GM08714 (cell line): ENCODE measurements around the gene KCNJ12.

Experiments used
- H3K4me3 ChIP-seq: fragments of 200-500 bp; sonication (Bioruptor generic); 2 replicates; pipeline ENCODE4 v1.5.1; 2014; ENCODE audit warnings: mild to moderate bottlenecking, low read length, inconsistent platforms
- ZNF274 ChIP-seq: IDR thresholded peaks from 2 replicates; pipeline ENCODE4 v1.6.1; 2012; ENCODE audit warnings: mild to moderate bottlenecking, low read depth, low read length

Gene KCNJ12

DNA sequence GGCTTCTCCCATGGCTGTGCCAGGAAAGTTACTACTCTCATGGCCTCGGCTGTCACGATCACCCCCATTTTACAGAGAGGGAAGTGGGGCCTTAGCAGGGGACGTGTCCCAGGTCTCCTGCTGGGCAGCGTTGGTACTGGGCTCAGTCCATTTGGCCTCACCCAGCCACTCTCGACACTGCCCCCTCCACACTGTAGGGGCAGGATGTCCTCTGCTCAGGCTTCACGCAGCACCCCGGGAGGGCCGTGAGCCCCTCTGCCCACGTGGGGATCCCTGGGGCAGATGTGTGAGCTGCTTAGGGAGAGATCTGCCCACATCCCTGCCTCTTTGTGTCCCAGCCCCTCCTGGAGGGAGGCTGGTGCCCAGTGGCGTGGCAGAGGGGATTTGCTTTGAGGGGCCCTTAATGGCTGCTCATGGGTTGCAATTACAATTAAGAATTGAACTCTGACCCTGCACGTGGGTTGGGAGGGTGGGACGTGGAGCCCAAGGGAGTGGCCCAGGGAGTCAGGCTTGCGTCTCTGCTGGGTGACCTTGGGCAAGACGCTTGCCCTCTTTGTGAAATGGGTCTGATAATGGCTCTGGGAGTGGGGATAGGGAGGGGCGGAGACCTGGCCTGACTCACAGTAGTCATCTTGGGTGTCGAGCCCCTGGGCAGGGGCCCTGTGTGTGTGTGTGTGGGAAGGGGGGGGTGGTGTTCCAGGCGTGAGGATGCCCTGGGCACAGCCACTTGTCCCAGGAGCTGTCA, 2.3 kb upstream of the KCNJ12 start:
- no peak overlapping the region for H3K4me3 ChIP-seq
- no peak for TF ChIP-seq ZNF274

DNA sequence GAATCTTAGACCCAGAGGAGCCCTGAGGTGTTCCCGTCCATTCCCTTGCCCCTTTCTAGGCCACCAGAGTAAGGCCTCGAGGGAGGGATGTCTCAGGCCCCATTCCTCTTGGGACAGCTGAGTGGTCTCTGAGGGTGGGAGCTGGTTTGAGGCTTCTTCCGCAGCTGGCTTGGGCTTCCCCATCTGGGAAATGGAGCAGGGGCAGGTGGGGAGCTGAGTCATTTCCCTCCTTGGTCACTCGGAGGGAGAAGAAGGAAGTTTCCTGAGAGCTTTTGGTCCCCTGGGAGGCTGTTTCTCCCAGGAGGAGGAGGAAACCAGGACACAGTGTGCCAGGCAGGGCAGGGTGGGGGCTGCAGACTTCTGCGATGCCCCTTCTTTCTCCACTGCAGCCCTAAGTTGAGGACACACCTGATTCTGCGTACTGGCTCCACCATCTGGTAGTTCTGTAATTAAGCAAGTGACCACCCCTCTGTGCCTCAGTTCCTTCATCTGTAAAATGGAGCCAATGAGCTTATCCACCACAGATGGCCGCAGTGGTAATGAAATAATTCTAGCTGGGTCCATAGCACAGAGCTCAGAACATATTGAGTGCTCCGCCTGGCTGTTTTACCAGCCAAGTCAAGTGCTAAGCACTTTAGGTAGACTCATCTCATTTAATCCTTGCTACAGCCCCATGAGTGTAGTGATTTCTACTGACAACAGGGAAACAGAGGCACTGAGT, 1.6 kb upstream of the KCNJ12 start:
- H3K4me3 ChIP-seq = no peak overlapping the region
- no peak for TF ChIP-seq ZNF274

GRCh38 chr17:21375162-21375560, 996 bp upstream of the KCNJ12 start:
- TF ChIP-seq ZNF274 = no peak
- no peak overlapping the region for H3K4me3 ChIP-seq

DNA sequence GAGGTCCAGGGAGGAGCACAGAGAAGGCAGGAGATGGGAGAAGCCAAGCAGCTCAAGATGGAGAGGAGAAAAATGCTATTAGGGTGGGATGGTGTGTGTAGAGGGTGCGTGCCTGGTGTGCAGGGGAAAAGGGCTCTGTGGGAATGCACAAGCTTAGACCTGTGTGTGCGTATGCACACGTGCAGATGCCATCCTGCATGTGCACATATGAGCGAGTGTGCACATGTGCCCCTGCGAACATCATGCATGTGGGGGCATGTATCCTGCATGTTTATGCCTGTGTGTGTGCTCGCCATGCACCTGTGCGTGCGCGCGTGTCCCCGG, 438 bp upstream of the KCNJ12 start:
- no peak for TF ChIP-seq ZNF274

GRCh38 chr17:21376759-21377690, 868 bp downstream of the KCNJ12 start:
- no peak overlapping the region for H3K4me3 ChIP-seq
- TF ChIP-seq ZNF274 = no peak

More for the DNA sequence above, 438 bp upstream of the KCNJ12 start:
- H3K4me3 ChIP-seq = no peak overlapping the region

- TF ChIP-seq ZNF274 = no peak
- no peak overlapping the region for H3K4me3 ChIP-seq
Observed at GRCh38 chr17:21377705-21378396, 1.7 kb downstream of the KCNJ12 start.

DNA sequence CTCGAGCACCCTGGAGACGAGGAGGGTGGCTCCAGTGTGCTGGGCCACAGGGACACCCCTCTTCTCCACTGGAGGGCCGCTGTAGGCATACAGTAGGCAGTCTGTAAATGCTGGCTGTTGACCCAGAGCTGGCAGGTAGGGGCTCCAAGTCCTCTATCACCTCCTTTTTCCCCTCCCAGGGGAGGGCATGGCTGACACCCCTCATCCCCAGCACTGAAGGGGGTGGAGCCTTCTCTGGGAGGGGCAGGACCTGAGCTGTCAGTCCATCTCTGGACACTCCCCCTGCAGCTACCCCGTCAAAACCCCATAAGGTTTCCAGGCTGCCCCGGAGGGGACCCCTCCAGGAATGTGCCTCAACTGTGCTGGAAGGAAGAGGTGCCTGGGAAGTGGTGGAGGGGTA, 2.4 kb downstream of the KCNJ12 start:
- no peak for TF ChIP-seq ZNF274
- no peak overlapping the region for H3K4me3 ChIP-seq

GRCh38 chr17:21379080-21379711, 3.0 kb downstream of the KCNJ12 start:
- no peak overlapping the region for H3K4me3 ChIP-seq
- TF ChIP-seq ZNF274 = no peak

DNA sequence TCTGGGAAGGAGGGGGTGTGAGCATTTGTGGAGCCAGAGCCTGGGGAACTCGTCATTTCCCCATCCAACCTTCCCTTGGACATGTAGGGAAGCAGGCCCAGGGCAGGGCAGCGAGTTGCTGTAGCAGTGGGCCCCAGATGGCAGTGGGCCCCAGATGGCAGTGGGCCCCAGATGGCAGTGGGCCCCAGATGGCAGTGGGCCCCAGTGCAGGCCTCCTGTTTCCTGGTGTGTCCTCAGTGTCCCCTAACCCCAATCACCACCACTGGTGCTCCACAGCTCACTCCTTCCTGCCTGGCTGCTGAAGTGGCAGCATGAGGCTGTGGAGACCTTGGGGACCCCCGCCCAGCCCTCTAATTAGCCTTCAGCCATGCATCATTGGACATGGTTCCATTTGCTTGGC, 4.5 kb downstream of the KCNJ12 start:
- TF ChIP-seq ZNF274 = no peak
- no peak overlapping the region for H3K4me3 ChIP-seq

DNA sequence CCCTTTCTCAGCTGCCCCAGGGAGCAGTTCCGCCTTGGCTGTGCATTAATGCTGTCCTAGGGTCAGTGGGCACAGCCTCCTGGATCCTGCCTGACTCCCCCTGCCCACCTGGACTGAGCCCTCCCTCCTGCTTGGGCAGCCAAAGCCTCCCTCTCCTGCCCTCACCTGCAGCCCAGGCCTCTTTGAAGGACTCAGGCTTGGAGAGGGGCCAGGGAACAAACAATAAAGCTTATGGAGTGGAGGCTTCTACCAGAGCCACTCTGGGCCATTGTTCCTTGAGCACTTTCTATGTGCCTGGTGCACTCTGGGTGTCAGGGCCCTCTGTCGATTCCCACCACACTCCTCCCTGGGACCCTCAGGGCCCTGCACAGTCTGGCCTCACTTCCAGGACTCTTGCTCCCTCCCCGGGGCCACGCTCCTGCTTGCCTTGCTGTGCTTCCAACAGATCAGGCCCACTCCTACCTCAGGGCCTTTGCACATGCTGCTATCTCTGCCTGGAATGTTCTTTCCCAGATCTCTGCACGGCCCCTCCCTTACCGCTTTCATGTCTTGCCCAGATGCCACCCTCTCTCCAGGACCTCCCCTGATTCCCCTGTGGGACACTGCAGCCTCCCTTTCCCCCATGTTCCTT, 5.0 kb downstream of the KCNJ12 start:
- no peak overlapping the region for H3K4me3 ChIP-seq
- no peak for TF ChIP-seq ZNF274

DNA sequence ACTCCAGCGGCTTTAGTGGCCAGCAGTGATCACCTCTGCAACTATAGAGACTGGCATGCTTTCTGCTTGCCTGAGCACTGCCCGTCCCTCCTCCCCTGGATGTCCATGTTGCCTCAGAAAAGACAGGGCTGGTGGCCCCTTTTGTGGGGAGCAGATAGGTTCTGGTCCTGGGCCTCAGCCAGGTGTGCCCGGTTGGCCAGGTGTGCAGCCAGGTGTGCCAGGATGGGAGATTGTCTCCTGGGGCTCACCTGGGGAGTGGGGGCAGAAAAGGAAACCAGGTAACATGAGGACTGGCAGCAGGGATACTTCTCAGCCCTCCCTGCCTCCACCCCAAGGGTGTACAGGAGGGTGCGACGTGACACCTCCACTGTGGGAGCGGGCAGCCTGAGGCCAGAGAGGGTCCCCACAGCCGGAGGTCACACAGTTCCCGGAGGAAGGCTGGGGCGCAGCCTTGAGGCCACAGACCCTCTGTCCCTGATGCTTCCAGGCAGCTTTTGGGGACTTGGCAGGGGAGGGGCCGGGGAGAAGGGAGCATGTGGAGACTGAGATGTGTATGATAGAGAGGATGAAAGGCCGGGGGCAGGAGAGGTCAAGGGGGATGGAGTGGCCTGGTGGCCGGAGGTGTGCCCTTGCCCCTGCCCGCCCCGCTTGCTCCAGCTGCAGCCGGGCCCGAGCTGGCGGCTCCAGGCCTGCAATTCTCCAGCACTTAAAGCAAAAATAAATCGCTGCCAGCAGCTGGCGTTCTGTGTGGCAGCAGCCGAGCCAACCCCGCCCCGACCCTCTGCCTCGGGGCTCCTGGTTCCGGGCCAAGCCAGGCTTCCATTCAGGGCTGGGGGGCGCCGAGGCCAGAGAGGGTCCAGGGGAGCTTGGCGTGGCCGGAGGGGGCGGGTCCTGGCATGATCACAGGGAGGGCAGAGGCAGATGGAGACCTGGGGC, 6.7 kb downstream of the KCNJ12 start:
- no peak for TF ChIP-seq ZNF274
- H3K4me3 ChIP-seq = no peak overlapping the region

GRCh38 chr17:21385281-21385845, 9.2 kb downstream of the KCNJ12 start:
- no peak for TF ChIP-seq ZNF274
- no peak overlapping the region for H3K4me3 ChIP-seq
